H9 (cell line): ENCODE results near the gene CTNNBL1. TPM values are rescaled to one million over a fixed set of nuclear protein-coding genes. Genes with fewer than 3 reads are reported as not detected.

ENCODE experiments used
- DNase-seq: peaks from one replicate; pipeline ENCODE4 v3.0.0-alpha.2; 2017
- H2AFZ ChIP-seq: one replicate; pipeline ENCODE4 v1.6.1; 2013; ENCODE audit warnings: mild to moderate bottlenecking, low read length, control low read depth, moderate library complexity
- H2AK5ac ChIP-seq: 2 replicates; pipeline ENCODE4 v1.6.1; 2013; ENCODE audit warnings: low read length, control low read depth, mixed read lengths; ENCODE audit not compliant: insufficient read length
- H2BK120ac ChIP-seq: one replicate; pipeline ENCODE4 v1.6.1; 2013; ENCODE audit warnings: low read depth, mild to moderate bottlenecking, low read length, control low read depth, inconsistent platforms; ENCODE audit not compliant: poor library complexity, severe bottlenecking
- H2BK12ac ChIP-seq: 2 replicates; pipeline ENCODE4 v1.6.1; 2013; ENCODE audit warnings: low read length, control low read depth, mixed read lengths, low read depth; ENCODE audit not compliant: insufficient read length
- H2BK15ac ChIP-seq: 2 replicates; pipeline ENCODE4 v1.6.1; 2013; ENCODE audit warnings: low read depth, low read length, control low read depth
- H2BK20ac ChIP-seq: one replicate; pipeline ENCODE4 v1.6.1; 2013; ENCODE audit warnings: low read depth, mild to moderate bottlenecking, low read length, control low read depth, inconsistent platforms; ENCODE audit not compliant: poor library complexity, severe bottlenecking
- H2BK5ac ChIP-seq: 2 replicates; pipeline ENCODE4 v1.6.1; 2013; ENCODE audit warnings: low read length, control low read depth, mixed read lengths; ENCODE audit not compliant: insufficient read length
- H3K14ac ChIP-seq: 2 replicates; pipeline ENCODE4 v1.6.1; 2013; ENCODE audit warnings: low read length, control low read depth; ENCODE audit not compliant: insufficient read depth
- H3K18ac ChIP-seq: 2 replicates; pipeline ENCODE4 v1.6.1; 2013; ENCODE audit warnings: low read depth, mild to moderate bottlenecking, mixed read lengths, low read length, control low read depth; ENCODE audit not compliant: insufficient read length
- H3K23ac ChIP-seq: 2 replicates; pipeline ENCODE4 v1.6.1; 2013; ENCODE audit warnings: low read length, control low read depth, mixed read lengths, low read depth; ENCODE audit not compliant: insufficient read length
- H3K23me2 ChIP-seq: 2 replicates; pipeline ENCODE4 v1.6.1; 2013; ENCODE audit warnings: low read depth, mild to moderate bottlenecking, mixed read lengths, low read length, control low read depth; ENCODE audit not compliant: insufficient read length, poor library complexity, severe bottlenecking
- H3K27ac ChIP-seq: 2 replicates; pipeline ENCODE4 v1.5.1; 2013; ENCODE audit warnings: low read length, control low read depth, mixed read lengths, low read depth; ENCODE audit not compliant: insufficient read length
- H3K27me3 ChIP-seq: 2 replicates; pipeline ENCODE4 v1.6.1; 2013; ENCODE audit warnings: low read length, control low read depth, inconsistent platforms; ENCODE audit not compliant: insufficient read depth
- H3K4ac ChIP-seq: 2 replicates; pipeline ENCODE4 v1.6.1; 2013; ENCODE audit warnings: low read depth, mild to moderate bottlenecking, control low read depth, inconsistent platforms, low read length, moderate library complexity
- H3K4me1 ChIP-seq: 2 replicates; pipeline ENCODE4 v1.6.1; 2013; ENCODE audit warnings: low read length, control low read depth, inconsistent platforms; ENCODE audit not compliant: insufficient read depth
- H3K4me2 ChIP-seq: 2 replicates; pipeline ENCODE4 v1.6.1; 2013; ENCODE audit warnings: low read length, control low read depth, mixed read lengths; ENCODE audit not compliant: insufficient read length, insufficient read depth
- H3K56ac ChIP-seq: 2 replicates; pipeline ENCODE4 v1.6.1; 2013; ENCODE audit warnings: low read depth, mild to moderate bottlenecking, mixed read lengths, low read length, control low read depth; ENCODE audit not compliant: insufficient read length
- H3K79me1 ChIP-seq: 2 replicates; pipeline ENCODE4 v1.6.1; 2013; ENCODE audit warnings: low read depth, mild to moderate bottlenecking, moderate library complexity, low read length, control low read depth, inconsistent platforms; ENCODE audit not compliant: insufficient read depth, poor library complexity, severe bottlenecking
- H3K79me2 ChIP-seq: 2 replicates; pipeline ENCODE4 v1.6.1; 2013; ENCODE audit warnings: low read length, control low read depth, inconsistent platforms; ENCODE audit not compliant: insufficient read depth
- H3K9ac ChIP-seq: 2 replicates; pipeline ENCODE4 v1.6.1; 2013; ENCODE audit warnings: low read length, control low read depth, mixed read lengths; ENCODE audit not compliant: insufficient read length; ENCODE audit errors: extremely low read depth
- H3K9me3 ChIP-seq: one replicate; pipeline ENCODE4 v1.6.1; 2013; ENCODE audit warnings: low read depth, low read length, inconsistent platforms; ENCODE audit not compliant: control insufficient read depth
- H3T11ph ChIP-seq: one replicate; pipeline ENCODE4 v1.6.1; 2013; ENCODE audit warnings: mild to moderate bottlenecking, low read length, control low read depth, inconsistent platforms
- H4K20me1 ChIP-seq: one replicate; pipeline ENCODE4 v1.6.1; 2013; ENCODE audit not compliant: control insufficient read depth, insufficient read length, insufficient read depth
- H4K5ac ChIP-seq: 2 replicates; pipeline ENCODE4 v1.6.1; 2013; ENCODE audit warnings: low read depth, mild to moderate bottlenecking, mixed read lengths, low read length, control low read depth; ENCODE audit not compliant: insufficient read length
- H4K8ac ChIP-seq: replicated peaks from 2 replicates; pipeline ENCODE4 v1.6.1; 2013; ENCODE audit warnings: low read length, control low read depth, mixed read lengths, low read depth; ENCODE audit not compliant: insufficient read length
- H4K91ac ChIP-seq: 2 replicates; pipeline ENCODE4 v1.6.1; 2013; ENCODE audit warnings: low read depth, mild to moderate bottlenecking, moderate library complexity, mixed read lengths, low read length, control low read depth; ENCODE audit not compliant: insufficient read length
- H3K27ac Mint-ChIP-seq, 3 experiments: 2 replicates in 2 of 3; 3 replicates in 1 of 3; pipeline ENCODE4 v1.8.0; 2020 to 2021; ENCODE audit warnings: mixed read lengths in 3 of 3, mild to moderate bottlenecking in 1 of 3, moderate library complexity in 1 of 3
- H3K27me3 Mint-ChIP-seq: 2 replicates; pipeline ENCODE4 v1.8.0; 2021; ENCODE audit warnings: low read depth, mild to moderate bottlenecking, moderate library complexity, mixed read lengths
- H3K36me3 Mint-ChIP-seq, 3 experiments: 2 replicates in 2 of 3; 3 replicates in 1 of 3; pipeline ENCODE4 v1.8.0; 2020 to 2021; ENCODE audit warnings: low read depth in 3 of 3, mixed read lengths in 3 of 3; ENCODE audit not compliant: insufficient read depth in 1 of 3
- H3K4me1 Mint-ChIP-seq, 2 experiments: 2 replicates each; pipeline ENCODE4 v1.8.0; 2020; ENCODE audit warnings: mixed read lengths in 2 of 2
- H3K4me3 Mint-ChIP-seq, 2 experiments: 2 replicates in 1 of 2; 3 replicates in 1 of 2; pipeline ENCODE4 v1.8.0; 2020 to 2021; ENCODE audit warnings: mild to moderate bottlenecking in 2 of 2, mixed read lengths in 2 of 2, moderate library complexity in 1 of 2
- H3K9me3 Mint-ChIP-seq, 2 experiments: 2 replicates in 1 of 2; 3 replicates in 1 of 2; pipeline ENCODE4 v1.8.0; 2020; ENCODE audit warnings: mild to moderate bottlenecking in 2 of 2, mixed read lengths in 2 of 2, moderate library complexity in 1 of 2
- WGBS: extraction: QIAGEN DNeasy Blood & Tissue Kit; methylation state at CpG from one replicate; pipeline ENCODE4 v1.1.7; 2013; ENCODE audit warnings: missing lambda C conversion rate, low lambda C conversion rate, mixed read lengths; ENCODE audit not compliant: insufficient read length; ENCODE audit errors: extremely low coverage; 5-methylcytosine and 5-hydroxymethylcytosine counted together
- total RNA-seq: library from RNA; stranded (reverse); gene quantifications from 2 replicates; pipeline ENCODE4 v1.2.1, GENCODE V29; 2021
- TF ChIP-seq, protein P1 (sequence below): fragments of 200-600 bp; sonication (generic); conservative IDR thresholded peaks from 3 replicates; pipeline ENCODE4 v1.8.0; 2021; ENCODE audit warnings: antibody characterized with exemption, mild to moderate bottlenecking

Gene CTNNBL1
- total RNA-seq, 1 experiment from 2014 or later, result 67.2 TPM

DNA sequence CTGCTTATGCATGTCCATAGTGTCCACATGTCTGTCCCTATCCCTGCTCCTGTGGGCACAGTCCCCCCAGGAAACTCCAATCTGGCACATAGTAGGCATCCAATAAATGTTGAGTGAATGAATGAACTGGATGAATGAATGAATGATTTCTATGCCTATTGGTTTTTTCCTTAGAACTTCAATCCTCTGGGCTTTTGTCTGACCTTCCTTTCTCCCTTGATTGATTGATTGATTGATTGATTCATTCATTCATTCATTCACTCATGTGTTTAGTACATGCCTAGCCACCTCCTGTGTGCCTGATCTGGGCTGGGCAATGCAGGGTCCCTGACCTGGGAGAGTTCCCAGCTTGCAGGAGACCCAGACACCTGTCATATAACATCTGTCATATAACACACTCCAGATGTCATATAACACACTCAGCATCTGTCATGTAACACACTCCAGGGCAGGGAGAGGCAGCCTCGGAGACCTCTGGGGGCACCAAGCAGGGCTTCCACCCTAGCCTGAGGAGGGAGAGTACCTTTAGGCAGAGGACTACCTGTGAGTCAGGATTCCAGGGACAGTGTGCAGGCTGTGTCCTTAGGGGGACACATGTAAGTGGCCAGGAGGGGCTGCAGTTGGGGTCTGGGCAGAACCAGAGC is 227.0 kb downstream of the CTNNBL1 start:
- Histone ChIP-seq H3K4ac (no peak overlapping the region), H3K79me1 (no peaks in the 10 kb centered on the region), H3K27me3 (no peaks in the 10 kb centered on the region), H3K9me3 (no peaks in the 10 kb centered on the region), H3K23me2 (peaks cover 5% of the 10 kb centered on the region), H3T11ph (no peak overlapping the region), H3K9ac (no peak overlapping the region), H4K91ac (no peak overlapping the region), H2AFZ (no peak overlapping the region), H2BK5ac (no peak overlapping the region), H3K27ac (no peak overlapping the region), H4K8ac (no peak overlapping the region), H4K20me1 (no peaks in the 10 kb centered on the region), H3K4me1 (no peaks in the 10 kb centered on the region; the same call in 1 of the 2 replicates), H3K4me2 (no peak overlapping the region), H2BK15ac (no peak overlapping the region), H2BK20ac (no peak overlapping the region), H3K79me2 (no peaks in the 10 kb centered on the region), H3K18ac (no peak overlapping the region), H4K5ac (no peak overlapping the region), H3K14ac (no peak overlapping the region), H2BK12ac (no peak overlapping the region), H2AK5ac (no peak overlapping the region), H3K56ac (no peak overlapping the region), H3K23ac (no peak overlapping the region), H2BK120ac (no peak overlapping the region)
- TF ChIP-seq, protein P1, sequence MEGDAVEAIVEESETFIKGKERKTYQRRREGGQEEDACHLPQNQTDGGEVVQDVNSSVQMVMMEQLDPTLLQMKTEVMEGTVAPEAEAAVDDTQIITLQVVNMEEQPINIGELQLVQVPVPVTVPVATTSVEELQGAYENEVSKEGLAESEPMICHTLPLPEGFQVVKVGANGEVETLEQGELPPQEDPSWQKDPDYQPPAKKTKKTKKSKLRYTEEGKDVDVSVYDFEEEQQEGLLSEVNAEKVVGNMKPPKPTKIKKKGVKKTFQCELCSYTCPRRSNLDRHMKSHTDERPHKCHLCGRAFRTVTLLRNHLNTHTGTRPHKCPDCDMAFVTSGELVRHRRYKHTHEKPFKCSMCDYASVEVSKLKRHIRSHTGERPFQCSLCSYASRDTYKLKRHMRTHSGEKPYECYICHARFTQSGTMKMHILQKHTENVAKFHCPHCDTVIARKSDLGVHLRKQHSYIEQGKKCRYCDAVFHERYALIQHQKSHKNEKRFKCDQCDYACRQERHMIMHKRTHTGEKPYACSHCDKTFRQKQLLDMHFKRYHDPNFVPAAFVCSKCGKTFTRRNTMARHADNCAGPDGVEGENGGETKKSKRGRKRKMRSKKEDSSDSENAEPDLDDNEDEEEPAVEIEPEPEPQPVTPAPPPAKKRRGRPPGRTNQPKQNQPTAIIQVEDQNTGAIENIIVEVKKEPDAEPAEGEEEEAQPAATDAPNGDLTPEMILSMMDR, result no peak
- Mint-ChIP-seq H3K4me3 (no peak overlapping the region), H3K27me3 (peaks cover 31% of the 10 kb centered on the region), H3K4me1 (peaks cover 30 to 47% of the 10 kb centered on the region in 2 experiments), H3K9me3 (no peaks in the 10 kb centered on the region; a peak in 1 of 5 replicates), H3K36me3 (no peaks in the 10 kb centered on the region), H3K27ac (no peak overlapping the region)
- DNase-seq, result no peak
- WGBS, result no CpG with 5 or more reads among the region's 1 CpG
